Inflammatory macrophage treated with lipopolysaccharide for 1 hour (primary cell): ENCODE results near the gene CHMP5.
"Not testable (repeated sequence)": the region's sequence is repeated elsewhere in the genome, so short reads cannot be mapped to it uniquely, and the experiment has no call there.

Source experiments
- DNase-seq, 2 donors: peaks; one replicate each; pipeline ENCODE4 v3.0.0-alpha.2; 2020 to 2022

CHMP5 gene

DNA sequence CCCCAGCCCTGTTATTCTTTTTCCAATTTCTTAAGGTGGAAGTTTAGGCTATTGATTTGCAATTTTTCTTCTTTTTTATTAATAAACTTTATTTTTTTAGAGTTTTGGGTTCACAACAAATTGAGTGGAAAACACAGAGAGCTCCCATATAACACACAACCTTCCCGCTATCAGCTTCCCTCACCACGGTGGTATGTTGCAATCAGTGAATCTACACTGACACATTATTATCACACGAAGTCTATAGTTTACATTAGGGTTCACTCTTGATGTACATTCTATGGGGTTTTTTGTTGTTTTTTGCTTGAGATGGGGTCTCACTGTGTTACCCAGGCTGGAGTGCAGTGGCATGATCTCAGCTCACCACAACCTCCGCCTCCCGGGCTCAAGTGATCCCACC lies 20.7 kb downstream of the CHMP5 start:
- no peak for DNase-seq

DNA sequence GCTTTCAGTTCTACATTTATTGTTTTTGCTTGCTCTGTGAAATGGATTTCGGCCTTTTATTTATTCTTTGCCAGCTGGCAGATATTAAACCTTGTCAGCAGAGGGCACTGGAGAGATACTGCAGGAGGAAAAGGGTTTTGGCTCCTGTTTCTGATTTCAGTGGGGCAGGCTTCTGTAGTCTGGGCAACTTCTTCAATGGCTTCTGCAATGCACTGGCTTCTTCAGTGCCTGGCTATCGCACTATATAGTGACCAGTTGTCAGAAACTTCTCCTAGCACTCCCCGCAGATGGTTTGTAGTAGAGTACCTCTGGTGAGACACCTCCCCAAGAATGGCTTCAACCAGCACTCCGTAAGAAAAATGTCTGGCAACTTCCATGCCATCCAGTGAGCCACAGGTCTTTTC lies 22.2 kb downstream of the CHMP5 start:
- peak; percentile 67 to 80 for DNase-seq

DNA sequence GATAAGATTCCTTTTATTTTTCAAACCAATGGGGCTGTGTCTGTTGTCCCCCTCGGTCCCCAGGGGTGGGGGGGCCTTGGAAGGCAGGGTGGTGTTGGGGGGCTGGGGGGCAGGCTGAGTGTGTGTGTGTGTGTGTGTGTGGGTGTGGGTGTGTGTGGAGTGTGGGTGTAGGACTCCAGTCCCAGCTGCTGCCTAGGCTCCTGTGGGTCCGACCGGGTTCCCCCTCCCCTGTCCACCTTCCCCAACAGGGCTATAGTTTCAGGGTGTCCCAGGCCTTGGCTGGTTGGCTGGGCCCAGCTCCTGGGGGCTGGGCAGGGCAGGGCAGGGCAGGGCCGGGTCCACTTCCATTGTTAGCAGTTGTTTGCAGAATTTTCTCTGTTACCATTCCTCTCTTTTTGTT lies 23.4 kb downstream of the CHMP5 start:
- DNase-seq: no peak

DNA sequence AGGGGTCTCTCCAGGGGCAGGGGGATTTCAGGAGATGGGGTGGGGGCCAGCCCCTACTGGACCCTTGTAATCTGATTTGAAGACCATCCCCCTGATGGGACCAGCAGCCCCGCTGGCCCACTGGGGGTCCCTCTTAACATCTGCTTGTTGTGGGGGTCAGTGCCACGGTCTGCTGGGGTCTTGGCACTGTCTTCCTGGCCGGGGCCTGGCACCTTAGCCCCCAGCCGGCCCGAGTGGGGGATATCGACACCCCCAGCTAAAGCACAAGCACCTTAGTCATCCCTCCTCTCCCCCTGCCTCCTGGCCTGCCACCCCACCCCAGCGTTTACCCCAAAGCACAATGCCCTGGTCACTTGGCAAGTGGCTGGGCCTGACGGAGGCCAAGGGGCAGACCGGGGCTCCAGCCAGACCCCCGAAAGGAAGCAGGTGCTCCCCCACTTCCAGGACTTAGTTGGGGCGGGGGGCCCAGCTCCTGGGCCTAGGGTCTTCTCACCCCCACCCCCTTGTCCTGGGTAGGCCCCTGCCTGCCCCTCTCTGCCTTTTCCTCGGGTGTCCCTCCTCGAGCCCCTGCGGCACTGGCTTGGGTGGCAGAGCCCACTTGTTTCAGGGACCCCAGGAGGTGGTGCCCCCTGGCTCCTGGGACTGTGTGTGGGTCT lies 24.1 kb downstream of the CHMP5 start:
- DNase-seq: no peak

DNA sequence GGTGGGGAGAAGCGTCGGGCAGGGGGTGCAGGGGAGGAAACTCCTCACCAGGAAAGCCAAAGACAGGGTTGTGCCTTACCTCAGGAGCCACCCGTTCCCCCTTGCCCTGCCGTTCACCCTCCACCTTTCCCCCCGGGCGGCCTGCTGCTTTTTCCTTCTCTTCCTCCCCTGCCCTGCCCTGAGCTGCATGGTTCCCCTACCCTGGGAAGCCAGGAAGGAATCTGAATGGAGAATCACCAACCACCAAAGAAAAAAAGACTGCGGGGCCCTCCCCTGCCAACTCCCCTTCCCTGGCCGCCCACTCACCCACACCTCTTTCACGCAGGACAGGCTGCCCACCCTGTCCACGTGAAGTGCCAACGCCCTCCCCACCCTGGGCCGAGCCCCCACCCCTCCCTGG lies 24.6 kb downstream of the CHMP5 start:
- DNase-seq: peak; percentile 5 to 9

DNA sequence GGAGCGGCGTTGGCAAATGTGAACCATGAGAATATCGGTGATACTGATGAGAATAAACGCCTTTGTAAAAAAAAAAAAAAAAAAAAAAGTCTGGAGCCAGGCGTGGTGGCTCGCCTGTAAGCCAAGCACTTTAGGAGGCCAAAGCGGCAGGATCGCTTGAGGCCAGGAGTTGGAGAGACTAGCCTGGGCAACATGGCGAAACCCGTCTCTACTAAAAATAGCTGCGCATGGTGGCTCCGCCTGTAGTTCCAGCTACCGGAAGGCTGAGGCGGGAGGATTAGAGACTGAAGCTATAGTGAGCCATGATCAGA lies 25.0 kb downstream of the CHMP5 start:
- DNase-seq: no peak

DNA sequence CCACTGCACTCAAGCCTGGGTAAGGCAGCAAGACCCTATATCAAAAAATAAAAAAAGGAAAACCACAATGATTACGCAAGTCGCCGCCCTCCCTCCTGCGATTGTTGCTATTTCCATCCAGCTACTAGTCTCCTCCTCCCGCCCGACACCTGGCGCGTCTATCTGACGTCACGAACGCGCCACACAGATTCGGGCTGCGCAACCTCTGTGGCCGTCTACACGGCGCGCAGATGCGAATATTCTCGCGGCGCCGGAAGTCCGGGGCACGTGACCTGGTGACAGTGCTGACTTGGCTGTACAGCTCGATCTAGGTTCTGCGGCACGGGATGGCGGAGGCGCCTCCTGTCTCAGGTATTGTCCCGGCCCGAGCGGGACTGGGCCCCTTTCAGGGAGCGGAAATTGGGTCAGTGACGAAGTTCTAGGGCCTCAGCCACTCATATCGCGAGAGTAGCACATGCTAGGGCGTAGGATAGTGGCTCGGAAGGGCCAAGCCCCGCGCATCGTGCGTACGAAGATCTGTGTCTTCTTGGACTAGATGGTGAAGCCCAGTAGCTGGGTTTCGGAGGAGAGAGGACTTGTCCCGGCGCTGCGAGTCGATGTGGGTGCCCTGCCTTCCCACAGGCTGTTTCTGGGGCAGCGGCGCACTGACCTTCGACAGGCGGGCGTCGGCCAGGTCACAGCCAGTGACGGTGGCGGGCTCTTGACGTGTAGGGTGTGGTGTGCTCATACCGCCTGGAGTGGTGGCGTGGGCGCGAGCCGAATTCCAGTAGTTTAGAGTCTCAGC lies 25.6 kb downstream of the CHMP5 start, which contains the start of gene NFX1:
TSS of gene NFX1 (plus strand) at position 270 of the 784 bp plus-strand sequence. CDS start at position 327, 57 bp downstream.
- peak; percentile 98 to 99 for DNase-seq

DNA sequence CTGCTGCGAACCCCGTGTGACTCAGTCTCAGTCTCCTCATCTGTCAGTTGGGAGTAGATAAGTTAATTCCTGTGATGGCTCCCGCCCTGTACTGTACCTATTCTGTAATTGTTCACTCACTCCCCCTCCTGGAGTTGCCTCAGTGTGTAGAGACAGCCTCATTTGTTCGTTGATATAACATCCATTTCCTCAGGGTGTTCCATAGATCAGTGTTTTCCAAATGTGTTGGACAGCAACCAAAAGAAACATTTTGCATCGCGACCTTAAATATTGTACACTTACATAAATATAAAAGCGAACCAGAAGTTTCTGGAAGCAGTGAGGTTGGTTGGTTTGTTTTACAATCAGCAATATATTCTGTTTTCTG lies 26.2 kb downstream of the CHMP5 start:
- no peak for DNase-seq

DNA sequence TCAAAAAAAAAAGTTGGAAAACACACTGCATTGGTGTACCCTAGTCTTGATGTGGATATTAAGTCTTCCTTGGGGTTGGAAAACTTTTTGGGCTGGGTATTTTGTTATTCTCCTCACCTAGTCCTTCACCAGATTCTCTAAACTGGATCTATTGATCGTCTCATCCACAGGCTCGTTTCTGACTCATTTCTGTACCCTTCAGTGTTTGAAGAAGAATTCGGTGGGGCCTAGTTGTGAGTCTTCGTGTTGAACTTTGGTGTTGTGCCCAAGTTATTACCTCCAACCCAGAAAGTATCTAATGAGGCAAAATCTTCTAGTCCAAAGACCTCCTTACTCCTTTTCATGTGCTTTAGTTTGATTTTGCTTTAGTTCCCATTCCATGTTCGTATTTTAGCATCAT lies 27.1 kb downstream of the CHMP5 start:
- DNase-seq: no peak

DNA sequence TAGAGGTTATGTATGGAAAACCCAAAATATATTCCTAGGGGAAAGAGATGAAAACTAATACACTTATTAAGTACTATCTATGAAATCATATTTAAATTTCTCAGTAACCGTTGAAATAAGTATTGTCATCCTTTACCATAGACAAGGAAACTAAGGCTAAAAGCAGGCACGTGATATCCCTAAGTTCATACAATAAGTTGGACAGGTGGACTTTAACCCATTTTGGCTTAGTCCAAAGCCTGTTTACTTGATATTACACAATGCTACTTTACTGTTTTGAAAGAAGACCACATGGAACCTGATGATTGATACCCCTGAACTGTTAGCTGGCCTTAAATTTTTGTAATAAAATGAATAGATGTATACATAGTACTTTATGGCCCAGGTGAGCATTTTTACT lies 28.9 kb downstream of the CHMP5 start:
- DNase-seq: no peak

DNA sequence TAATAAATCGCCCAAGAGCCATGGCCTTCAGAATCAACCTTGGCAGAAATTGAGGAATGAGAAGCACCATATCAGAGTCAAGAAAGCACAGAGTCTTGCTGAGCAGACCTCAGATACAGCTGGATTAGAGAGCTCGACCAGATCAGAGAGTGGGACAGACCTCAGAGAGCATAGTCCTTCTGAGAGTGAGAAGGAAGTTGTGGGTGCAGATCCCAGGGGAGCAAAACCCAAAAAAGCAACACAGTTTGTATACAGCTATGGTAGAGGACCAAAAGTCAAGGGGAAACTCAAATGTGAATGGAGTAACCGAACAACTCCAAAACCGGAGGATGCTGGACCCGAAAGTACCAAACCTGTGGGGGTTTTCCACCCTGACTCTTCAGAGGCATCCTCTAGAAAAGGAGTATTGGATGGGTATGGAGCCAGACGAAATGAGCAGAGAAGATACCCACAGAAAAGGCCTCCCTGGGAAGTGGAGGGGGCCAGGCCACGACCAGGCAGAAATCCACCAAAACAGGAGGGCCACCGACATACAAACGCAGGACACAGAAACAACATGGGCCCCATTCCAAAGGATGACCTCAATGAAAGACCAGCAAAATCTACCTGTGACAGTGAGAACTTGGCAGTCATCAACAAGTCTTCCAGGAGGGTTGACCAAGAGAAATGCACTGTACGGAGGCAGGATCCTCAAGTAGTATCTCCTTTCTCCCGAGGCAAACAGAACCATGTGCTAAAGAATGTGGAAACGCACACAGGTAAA lies 30.0 kb downstream of the CHMP5 start:
- no peak for DNase-seq

DNA sequence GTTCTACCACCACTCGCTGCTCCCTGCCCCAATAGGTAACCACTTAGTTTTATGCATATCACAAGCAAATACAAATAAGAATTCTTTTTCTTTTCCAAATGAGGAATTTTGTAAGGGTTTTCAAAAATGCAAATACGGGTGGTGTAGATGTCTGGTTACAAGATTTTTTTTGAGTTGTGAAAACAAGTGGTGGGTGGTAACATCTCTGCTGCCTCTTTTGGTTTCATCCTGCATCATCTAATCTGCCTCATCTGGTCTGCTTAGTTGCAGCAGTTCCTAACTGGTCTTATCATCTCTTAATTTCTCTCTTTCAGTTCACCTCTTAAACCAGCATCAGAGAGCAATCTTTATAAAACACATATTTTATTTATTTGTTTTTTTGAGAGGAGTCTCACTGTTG lies 30.7 kb downstream of the CHMP5 start:
- DNase-seq: peak; percentile 10 to 46

DNA sequence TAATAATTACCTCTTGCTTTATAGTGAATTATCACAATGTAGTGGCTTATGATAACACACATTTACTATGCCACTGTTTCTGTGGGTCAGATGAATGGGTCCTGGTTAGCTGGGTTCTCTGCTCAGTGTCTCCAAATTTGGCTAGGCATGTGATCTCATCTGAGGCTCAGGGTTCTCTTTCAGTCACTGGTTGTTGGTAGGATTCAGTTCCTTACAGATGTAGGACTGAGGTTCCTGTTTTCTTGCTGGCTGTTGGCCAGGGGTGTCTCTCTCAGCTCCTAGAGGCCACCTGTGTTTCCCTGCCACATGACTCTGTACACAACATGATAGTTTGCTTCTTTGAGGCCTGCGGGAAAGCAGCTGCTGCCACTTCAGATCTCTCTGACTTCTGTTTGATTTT lies 32.6 kb downstream of the CHMP5 start:
- DNase-seq: peak; percentile 53 to 75

DNA sequence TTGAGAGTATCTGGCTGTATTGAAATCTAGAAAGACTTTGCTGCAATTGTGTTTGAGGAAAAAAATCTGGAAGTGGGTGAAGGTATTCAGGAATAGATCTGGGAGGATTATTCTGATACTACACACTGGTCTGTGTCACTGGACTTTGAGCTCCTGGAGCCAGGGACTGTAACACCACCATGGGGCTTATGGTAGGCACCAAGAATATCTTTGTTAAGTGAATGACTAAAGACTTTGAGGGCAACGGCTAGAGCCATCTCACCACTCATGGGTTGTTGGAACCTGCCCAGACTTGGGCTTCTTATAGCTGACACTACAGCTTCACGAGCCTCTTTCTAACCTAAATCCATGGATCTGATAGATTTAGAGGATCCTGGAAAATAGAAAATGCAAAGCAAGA lies 35.7 kb downstream of the CHMP5 start:
- no peak for DNase-seq

DNA sequence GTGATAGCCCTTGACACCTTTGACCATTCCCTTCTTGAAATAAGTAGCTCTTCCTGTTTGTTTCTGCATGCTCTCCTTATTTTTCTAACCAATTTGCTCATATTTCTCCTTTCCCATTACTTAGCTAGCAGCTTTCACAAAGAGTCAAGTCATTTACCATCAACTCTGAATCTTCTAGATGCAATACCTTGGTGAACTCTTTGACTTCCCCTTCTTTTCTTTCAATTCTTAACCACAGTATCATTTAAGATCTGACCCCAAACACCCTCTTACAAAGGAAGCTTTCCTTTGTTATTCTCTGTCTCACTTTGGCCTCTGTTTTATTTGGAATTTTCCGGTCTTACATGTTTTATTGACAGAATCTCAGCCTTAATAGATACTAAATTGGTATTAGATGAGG lies 39.5 kb downstream of the CHMP5 start:
- DNase-seq: no peak

DNA sequence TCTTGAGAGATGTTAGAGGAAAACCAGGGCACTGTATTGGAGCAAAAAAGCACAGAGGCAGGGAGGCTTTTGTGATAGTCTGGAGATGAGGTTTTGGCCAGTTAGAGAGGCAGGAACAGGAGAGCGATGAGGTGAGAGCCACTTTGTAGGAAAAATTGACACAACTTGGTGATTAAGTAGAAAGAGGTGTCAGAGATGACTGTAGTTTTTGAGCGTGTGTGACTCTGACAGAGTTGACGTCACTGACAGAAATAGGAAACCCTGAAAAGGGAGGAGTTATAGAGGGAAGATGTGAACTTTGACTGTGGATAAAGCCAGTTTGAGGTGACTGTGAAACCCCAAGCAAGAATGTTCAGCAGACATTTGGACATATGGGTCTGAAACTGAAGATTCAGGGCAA lies 41.2 kb downstream of the CHMP5 start:
- DNase-seq: no peak

DNA sequence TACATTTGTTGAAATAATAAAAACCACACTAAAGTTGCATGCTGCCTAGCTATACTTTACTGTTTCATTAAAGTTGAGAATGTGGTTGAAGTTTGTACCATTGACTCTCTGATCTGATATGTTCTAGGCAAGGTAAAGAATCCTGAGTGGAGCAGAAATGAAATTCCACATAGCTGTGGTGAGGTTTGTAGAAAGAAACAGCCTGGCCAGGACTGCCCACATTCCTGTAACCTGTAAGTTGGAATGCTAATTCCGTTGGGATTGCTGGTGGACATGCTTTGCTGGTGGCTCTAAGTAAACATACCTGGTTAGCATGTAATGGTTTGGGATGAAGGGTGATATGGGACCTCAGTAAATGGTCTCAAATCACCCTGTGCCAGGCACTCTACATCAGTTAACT lies 42.2 kb downstream of the CHMP5 start:
- DNase-seq: no peak

DNA sequence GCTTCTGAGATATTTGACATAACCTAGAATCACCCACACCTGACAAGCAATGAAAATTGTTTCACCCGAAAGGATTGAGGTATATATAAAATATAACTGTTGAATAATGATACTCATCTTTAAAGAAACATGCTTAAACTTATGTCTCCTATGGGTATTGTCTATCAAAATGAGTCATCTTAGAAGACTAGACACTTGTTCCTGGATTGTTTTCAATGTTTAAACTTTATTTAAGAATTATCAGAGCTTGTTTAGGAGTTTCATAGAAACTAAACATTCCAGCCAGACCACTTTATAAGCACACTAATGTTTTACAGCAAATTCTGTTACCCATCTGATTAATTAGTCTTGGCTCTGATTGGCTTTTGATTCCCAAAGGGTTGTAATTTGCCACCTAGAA lies 45.1 kb downstream of the CHMP5 start:
- no peak for DNase-seq

DNA sequence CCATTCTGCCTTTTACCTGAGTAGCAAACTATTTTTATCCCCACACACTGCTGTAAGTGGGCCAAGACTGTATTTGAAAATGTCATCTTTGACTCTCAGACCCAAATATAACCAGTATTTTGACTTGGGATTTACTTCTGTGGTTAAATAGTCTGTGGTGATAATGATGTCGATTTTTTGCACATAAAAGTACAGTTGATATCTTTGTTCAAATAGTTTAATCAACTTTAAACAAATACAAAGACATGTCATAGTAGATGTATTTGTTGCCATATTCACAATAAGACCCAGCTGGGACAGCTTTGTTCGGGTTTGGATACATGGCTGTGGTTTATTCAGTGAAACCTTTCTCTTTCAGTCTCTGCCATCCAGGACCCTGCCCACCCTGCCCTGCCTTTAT lies 45.9 kb downstream of the CHMP5 start:
- DNase-seq: no peak

DNA sequence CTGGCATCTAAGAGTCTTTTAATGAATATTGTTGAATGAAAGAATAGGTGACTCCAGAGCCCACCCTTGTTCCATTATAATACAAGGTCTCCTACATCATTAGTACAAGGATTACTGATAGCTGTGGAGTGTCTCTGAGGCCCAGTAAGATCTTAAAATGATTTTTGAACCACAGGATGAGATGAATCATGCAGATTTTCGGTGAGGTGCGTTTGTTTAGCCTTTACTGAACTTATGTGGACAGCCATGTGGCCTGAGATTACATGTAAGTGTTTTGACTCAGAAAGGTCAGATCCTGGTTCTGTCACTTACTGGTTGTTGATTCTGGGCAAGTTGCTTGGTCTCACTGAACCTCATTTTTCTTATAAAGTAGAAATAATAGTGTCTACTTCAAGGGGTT lies 47.1 kb downstream of the CHMP5 start:
- DNase-seq: no peak

DNA sequence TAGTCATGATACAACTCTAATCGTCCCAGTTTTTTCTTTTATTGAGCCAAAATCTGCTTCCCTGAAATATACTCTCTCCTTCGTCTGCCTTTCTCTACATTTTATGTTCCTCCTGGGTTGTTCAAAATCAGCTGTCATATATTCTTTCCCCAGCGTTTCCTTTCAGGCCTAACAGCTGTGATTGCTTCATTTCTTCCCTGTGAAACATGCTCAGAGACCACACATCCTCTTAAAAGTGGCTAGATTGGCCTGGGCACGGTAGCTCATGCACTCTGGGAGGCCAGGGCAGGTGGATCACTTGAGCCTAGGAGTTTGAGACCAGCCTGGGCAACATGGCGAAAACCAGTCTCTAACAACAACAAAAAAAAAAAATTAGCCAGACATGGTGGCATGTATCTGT lies 50.5 kb downstream of the CHMP5 start:
- DNase-seq: no peak

DNA sequence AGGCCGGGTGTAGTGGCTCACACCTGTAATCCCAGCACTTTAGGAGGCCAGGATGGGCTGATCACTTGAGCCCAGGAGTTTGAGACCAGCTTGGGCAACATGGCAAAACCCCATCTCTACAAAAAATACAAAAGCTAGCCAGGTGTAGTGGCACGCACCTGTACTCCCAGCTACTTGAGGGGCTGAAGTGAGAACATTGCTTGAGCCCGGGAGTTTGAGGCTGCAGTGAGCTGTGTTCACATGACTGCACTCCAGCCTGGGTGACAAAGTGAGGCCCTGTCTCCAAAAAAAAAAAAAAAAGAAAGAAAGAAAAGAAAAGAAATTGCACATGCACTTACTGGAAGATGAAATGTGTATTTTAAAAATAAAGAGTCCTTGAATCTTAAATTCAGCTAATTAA lies 52.3 kb downstream of the CHMP5 start:
- DNase-seq: not testable (repeated sequence)

DNA sequence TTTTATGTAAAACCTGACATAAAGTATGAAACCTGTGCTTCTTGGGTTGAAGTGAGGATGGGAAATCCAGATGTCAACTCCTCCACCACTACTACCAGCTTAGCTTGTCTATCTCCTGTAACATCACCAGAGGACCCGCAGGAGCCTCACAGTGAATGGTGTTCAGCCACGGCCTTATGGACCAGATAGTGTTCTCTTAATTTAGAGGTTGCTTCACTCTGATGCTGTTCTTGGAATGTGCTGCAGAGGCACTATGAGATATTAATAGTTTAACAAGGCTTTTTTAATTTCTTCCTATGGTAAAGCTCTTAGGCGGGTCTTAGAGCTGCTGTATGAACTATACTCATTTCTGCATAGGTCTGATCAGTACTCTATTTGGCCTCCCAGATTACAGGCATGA lies 53.4 kb downstream of the CHMP5 start:
- no peak for DNase-seq

DNA sequence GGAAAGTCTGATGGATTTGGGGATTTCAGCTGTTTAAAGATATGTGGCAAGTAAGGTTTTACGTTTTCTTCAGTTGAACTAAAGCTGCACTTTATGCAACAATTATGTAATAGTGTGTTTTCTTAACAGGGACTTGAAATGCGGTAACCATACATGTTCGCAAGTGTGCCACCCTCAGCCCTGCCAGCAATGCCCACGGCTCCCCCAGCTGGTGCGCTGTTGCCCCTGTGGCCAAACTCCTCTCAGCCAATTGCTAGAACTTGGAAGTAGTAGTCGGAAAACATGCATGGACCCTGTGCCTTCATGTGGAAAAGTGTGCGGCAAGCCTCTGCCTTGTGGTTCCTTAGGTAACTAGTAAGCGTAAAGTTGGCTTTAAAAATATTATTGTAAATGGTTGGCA lies 53.9 kb downstream of the CHMP5 start:
- peak; percentile 2 to 10 for DNase-seq
